ENCODE results near the gene CYBA.
A peak's percentile ranks its signal among the peaks of the same experiment; 100 is the strongest.

Gene CYBA

GRCh38 chr16:88647178-88648070 lies 3.4 kb downstream of the CYBA start:
- no peak for DNase-seq (ENCODE audit: low read depth in 3 of 3)

GRCh38 chr16:88646345-88647034 lies 4.4 kb downstream of the CYBA start:
- no peak for DNase-seq (ENCODE audit: low read depth in 3 of 3)

- no peak for DNase-seq (ENCODE audit: low read depth in 3 of 3)
Observed at GRCh38 chr16:88645941-88646340, 4.9 kb downstream of the CYBA start.

- DNase-seq (ENCODE audit: low read depth in 3 of 3) = no peak
Observed at GRCh38 chr16:88645455-88645854, 5.4 kb downstream of the CYBA start.

- DNase-seq (ENCODE audit: low read depth in 3 of 3) = no peak
Observed at GRCh38 chr16:88643644-88643932, 7.3 kb downstream of the CYBA start.

- DNase-seq (ENCODE audit: low read depth in 3 of 3) = no peak
Observed at GRCh38 chr16:88642881-88643643, 7.8 kb downstream of the CYBA start.

GRCh38 chr16:88640498-88641247 lies 10.2 kb downstream of the CYBA start:
- DNase-seq (ENCODE audit: low read depth in 3 of 3) = no peak

GRCh38 chr16:88640039-88640495 lies 10.8 kb downstream of the CYBA start:
- DNase-seq (ENCODE audit: low read depth in 3 of 3) = no peak

GRCh38 chr16:88639231-88640038 lies 11.4 kb downstream of the CYBA start:
- no peak for DNase-seq (ENCODE audit: low read depth in 3 of 3)

GRCh38 chr16:88638323-88639230 lies 12.3 kb downstream of the CYBA start, which contains the start of gene IL17C:
IL17C (plus strand) TSS chr16:88638572; CDS start chr16:88638642, 70 bp downstream.
- DNase-seq (ENCODE audit: low read depth in 3 of 3) = no peak

- no peak for DNase-seq (ENCODE audit: low read depth in 3 of 3)
Observed at GRCh38 chr16:88636488-88637265, 14.2 kb downstream of the CYBA start.

- no peak for DNase-seq (ENCODE audit: low read depth in 3 of 3)
Observed at GRCh38 chr16:88635671-88636319, 15.1 kb downstream of the CYBA start.

- DNase-seq (ENCODE audit: low read depth in 3 of 3) = no peak
Observed at GRCh38 chr16:88634994-88635670, 15.7 kb downstream of the CYBA start.

GRCh38 chr16:88634141-88634993 lies 16.5 kb downstream of the CYBA start:
- DNase-seq (ENCODE audit: low read depth in 3 of 3) = peak in 1 of 3 experiments; percentile 52

GRCh38 chr16:88633684-88634140 lies 17.1 kb downstream of the CYBA start:
- peak in 1 of 3 experiments; percentile 59 for DNase-seq (ENCODE audit: low read depth in 3 of 3)

GRCh38 chr16:88632587-88632930 lies 18.3 kb downstream of the CYBA start:
- no peak for DNase-seq (ENCODE audit: low read depth in 3 of 3)
